ENCODE data around the gene APC2. TPM values are rescaled to one million over a fixed set of nuclear protein-coding genes. Genes with fewer than 3 reads are reported as not detected.
"Not testable (repeated sequence)": the region's sequence is repeated elsewhere in the genome, so short reads cannot be mapped to it uniquely, and the experiment has no call there.

APC2 gene
- total RNA-seq, 1 donor = 0.27 TPM

DNA sequence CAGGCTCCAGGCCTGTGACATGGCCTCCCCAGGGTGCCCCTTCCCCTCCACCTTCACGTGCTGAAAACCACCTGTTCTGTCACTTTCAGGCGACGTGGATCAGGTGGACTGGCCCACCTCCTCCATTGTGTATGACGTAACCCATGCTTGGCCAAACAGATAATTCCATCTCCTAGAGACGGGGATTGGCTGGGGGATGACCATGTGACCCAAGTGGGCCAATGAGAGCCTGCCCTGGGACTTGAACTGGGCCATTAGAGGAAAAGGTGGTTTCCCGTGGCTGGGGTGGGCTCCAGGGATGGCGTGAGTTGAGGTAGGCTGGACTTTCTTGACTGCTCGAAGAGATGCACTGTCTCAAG is 66.5 kb downstream of the APC2 start:
- TF ChIP-seq, protein P1, sequence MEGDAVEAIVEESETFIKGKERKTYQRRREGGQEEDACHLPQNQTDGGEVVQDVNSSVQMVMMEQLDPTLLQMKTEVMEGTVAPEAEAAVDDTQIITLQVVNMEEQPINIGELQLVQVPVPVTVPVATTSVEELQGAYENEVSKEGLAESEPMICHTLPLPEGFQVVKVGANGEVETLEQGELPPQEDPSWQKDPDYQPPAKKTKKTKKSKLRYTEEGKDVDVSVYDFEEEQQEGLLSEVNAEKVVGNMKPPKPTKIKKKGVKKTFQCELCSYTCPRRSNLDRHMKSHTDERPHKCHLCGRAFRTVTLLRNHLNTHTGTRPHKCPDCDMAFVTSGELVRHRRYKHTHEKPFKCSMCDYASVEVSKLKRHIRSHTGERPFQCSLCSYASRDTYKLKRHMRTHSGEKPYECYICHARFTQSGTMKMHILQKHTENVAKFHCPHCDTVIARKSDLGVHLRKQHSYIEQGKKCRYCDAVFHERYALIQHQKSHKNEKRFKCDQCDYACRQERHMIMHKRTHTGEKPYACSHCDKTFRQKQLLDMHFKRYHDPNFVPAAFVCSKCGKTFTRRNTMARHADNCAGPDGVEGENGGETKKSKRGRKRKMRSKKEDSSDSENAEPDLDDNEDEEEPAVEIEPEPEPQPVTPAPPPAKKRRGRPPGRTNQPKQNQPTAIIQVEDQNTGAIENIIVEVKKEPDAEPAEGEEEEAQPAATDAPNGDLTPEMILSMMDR (IDR thresholded peaks at IDR 0.05; ENCODE audit: insufficient read depth, low read length) = no peak
- DNase-seq (ENCODE audit: low read depth) = no peak

DNA sequence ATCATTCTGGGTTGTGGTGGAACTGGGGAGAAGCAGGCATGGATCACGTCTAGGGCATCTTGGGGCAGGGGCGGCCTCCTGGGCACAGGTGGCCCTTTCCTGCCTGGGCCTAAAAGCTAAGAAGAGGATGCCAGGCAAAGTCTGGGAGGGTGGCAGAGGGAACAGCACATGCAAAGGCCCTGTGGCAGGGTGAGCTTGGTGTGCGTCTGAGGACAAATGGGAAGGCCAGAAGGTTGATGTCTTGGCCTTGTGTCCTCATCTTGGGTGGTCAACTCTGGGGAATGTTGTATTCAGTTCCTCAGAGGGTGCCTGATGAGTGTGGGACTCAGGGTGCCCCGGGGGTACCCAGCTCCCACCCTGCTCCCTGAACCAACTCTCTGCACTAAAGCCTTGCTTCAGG is 68.5 kb downstream of the APC2 start:
- H3K4me3 ChIP-seq (ENCODE audit: low read depth, low read length) = no peak overlapping the region
- no peak for DNase-seq (ENCODE audit: low read depth)
- TF ChIP-seq, protein P1 (IDR thresholded peaks at IDR 0.05; ENCODE audit: insufficient read depth, low read length) = no peak

More for the DNA sequence above, 66.5 kb downstream of the APC2 start:
- H3K4me3 ChIP-seq (ENCODE audit: low read depth, low read length) = no peak overlapping the region

DNA sequence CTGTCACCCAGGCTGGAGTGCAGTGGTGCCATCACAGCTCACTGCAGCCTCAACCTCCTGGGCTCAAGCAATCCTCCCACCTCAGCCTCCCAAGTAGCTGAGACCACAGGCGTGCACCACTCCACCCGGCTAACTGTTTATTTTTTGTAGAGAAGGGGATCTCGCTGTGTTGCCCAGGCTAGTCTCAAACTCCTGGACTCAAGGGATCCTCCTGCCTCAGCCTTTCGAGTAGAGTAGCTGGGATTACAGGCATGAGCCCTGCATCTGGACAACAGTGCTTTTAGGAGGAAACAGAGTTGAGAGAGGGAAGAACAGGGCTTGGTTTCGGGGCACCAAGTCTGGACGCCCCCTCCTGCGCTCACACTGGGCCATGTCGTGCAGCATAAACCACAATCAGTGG is 69.9 kb downstream of the APC2 start:
- H3K4me3 ChIP-seq (ENCODE audit: low read depth, low read length); DNase-seq (ENCODE audit: low read depth): not testable (repeated sequence)

DNA sequence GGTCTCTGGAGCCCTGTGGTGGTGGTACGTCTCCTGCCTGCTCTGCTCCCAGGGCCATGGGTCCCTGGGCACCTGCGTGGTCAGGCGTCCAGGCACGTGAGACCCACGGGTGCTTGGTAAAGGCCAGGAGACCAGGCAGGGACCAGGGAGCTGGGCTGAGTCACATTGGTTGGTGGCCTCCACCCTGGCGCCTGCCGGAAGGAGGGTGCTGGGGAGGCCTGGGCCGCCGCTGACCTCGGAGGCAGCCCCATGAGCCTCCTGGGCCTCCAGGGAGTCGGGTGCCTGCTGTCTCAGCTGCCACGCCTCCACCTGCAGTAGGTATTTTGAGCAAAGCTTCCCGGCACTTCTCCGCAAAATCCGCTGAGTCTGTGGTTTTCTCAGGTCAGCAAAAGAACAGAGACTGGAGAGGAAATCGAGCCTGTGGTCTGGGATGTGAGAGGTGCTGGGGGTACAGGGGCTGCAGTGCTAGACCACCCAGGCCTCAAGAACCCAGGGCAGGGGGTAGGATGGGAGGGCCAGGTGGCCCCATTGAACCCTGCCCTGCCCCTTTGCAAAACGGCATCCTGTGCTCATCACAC is 70.4 kb downstream of the APC2 start:
- TF ChIP-seq, protein P1 (IDR thresholded peaks at IDR 0.05; ENCODE audit: insufficient read depth, low read length) = no peak
- no peak for DNase-seq (ENCODE audit: low read depth)
- no peak overlapping the region for H3K4me3 ChIP-seq (ENCODE audit: low read depth, low read length)

DNA sequence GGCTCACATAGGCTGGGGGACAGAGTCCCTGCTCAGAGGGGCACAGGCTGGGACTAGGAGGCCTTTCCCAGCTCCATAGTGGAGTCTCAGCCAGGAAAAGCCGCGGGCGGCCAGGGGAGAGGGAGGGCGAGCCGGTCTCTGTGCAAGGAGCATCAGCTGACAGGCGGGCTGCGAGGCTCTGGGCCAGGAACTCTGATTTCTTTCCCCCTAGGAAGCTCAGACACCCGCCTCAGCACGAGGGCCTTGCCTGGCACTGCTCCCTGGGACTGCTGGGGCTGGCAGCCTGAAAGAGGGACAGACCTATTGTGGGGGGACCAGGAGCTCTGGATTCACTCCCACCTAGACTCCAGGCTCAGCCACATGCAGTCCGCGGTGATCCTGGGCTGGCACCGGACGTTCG is 71.7 kb downstream of the APC2 start:
- no peak overlapping the region for H3K4me3 ChIP-seq (ENCODE audit: low read depth, low read length)
- TF ChIP-seq, protein P1 (IDR thresholded peaks at IDR 0.05; ENCODE audit: insufficient read depth, low read length) = no peak
- DNase-seq (ENCODE audit: low read depth) = no peak

DNA sequence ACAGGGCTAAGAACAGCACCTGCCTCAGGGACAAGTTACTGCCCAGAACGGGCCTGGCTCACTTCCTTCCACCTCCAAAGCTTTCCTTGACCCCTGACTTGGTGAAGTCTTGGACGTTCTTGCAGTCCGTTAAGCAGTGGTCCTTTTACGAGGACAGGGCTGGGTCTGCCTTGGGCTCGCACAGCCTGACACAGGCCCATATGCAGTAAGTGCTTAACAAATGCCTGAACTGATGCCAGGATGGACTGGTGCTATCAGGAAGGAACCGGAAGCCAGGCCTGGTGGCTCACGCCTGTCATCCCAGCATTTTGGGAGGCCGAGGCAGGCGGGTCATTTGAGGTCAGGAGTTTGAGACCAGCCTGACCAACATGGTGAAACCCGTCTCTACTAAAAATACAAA is 72.1 kb downstream of the APC2 start:
- no peak for DNase-seq (ENCODE audit: low read depth)
- TF ChIP-seq, protein P1 (IDR thresholded peaks at IDR 0.05; ENCODE audit: insufficient read depth, low read length) = no peak
- no peak overlapping the region for H3K4me3 ChIP-seq (ENCODE audit: low read depth, low read length)

DNA sequence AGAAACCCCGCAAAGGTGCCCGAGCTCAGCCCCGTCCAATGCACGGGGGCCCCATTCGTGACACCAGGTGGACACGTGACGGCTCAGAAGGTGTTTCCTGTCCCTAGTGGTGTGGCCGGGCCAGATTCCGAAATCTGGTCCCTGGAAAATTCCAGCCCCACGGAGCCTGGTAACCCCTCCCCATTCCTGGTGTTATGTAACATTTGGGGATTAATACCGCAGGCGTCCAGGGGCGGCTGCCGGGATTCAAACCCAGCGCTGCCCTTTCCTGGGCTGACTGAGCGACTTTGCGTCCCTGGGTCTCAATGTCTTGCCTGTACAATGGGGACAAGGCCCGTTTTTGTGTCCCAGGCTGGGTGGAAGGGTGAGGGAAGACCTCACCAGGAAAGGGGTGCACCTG is 72.9 kb downstream of the APC2 start:
- H3K4me3 ChIP-seq (ENCODE audit: low read depth, low read length) = no peak overlapping the region
- DNase-seq (ENCODE audit: low read depth) = no peak
- TF ChIP-seq, protein P1 (IDR thresholded peaks at IDR 0.05; ENCODE audit: insufficient read depth, low read length) = no peak

Other genes with a start within 250 kb of the APC2 start
- 54.1 and 84.1 TPM in 2 replicates for gene STK11, start 244.3 kb upstream of the APC2 start, total RNA-seq (ENCODE audit: low replicate concordance)
- gene CBARP, start 212.1 kb upstream of the APC2 start, total RNA-seq (ENCODE audit: low replicate concordance) = 2.3 and 3.1 TPM in 2 replicates
- gene ATP5F1D, start 208.4 kb upstream of the APC2 start, total RNA-seq (ENCODE audit: low replicate concordance) = 15.7 and 55.6 TPM in 2 replicates
- 23.2 and 32.5 TPM in 2 replicates for gene MIDN, start 201.5 kb upstream of the APC2 start, total RNA-seq (ENCODE audit: low replicate concordance)
- gene CIRBP, start 180.8 kb upstream of the APC2 start, total RNA-seq (ENCODE audit: low replicate concordance) = 245 and 776 TPM in 2 replicates
- 25.2 and 123 TPM in 2 replicates for gene FAM174C, start 174.6 kb upstream of the APC2 start, total RNA-seq (ENCODE audit: low replicate concordance)
- gene EFNA2, start 164.2 kb upstream of the APC2 start, total RNA-seq (ENCODE audit: low replicate concordance) = not detected in 2 replicates
- gene NDUFS7, start 66.2 kb upstream of the APC2 start, total RNA-seq (ENCODE audit: low replicate concordance) = 14.6 and 40.7 TPM in 2 replicates
- 8.8 and 40.6 TPM in 2 replicates for gene GAMT, start 48.6 kb upstream of the APC2 start, total RNA-seq (ENCODE audit: low replicate concordance)
- gene DAZAP1, start 42.5 kb upstream of the APC2 start, total RNA-seq (ENCODE audit: low replicate concordance) = 17.3 and 43.8 TPM in 2 replicates
- gene RPS15, start 11.7 kb upstream of the APC2 start, total RNA-seq (ENCODE audit: low replicate concordance) = 567 and 712 TPM in 2 replicates
- 13.2 and 26.8 TPM in 2 replicates for gene C19orf25, start 29.1 kb downstream of the APC2 start, total RNA-seq (ENCODE audit: low replicate concordance)
- 0.25 and 2.2 TPM in 2 replicates for gene PCSK4, start 40.2 kb downstream of the APC2 start, total RNA-seq (ENCODE audit: low replicate concordance)
- gene REEP6, start 41.1 kb downstream of the APC2 start, total RNA-seq (ENCODE audit: low replicate concordance) = 0.65 and 2.8 TPM in 2 replicates
- 1.2 and 4.2 TPM in 2 replicates for gene ADAMTSL5, start 62.9 kb downstream of the APC2 start, total RNA-seq (ENCODE audit: low replicate concordance)
- not detected in 2 replicates for gene PLK5, start 74.0 kb downstream of the APC2 start, total RNA-seq (ENCODE audit: low replicate concordance)
- 19.0 and 27.6 TPM in 2 replicates for gene MEX3D, start 118.2 kb downstream of the APC2 start, total RNA-seq (ENCODE audit: low replicate concordance)
- gene MBD3, start 142.7 kb downstream of the APC2 start, total RNA-seq (ENCODE audit: low replicate concordance) = 66.3 and 77.3 TPM in 2 replicates
- gene UQCR11, start 155.3 kb downstream of the APC2 start, total RNA-seq (ENCODE audit: low replicate concordance) = 28.9 and 37.6 TPM in 2 replicates
- 27.0 and 74.2 TPM in 2 replicates for gene TCF3, start 202.5 kb downstream of the APC2 start, total RNA-seq (ENCODE audit: low replicate concordance)

Data from fibroblast of the aortic adventitia (primary cell).